Neural progenitor cell (in vitro differentiated cells): ENCODE data around the gene CBL. TPM values are rescaled to one million over a fixed set of nuclear protein-coding genes. Genes with fewer than 3 reads are reported as not detected.
A peak's percentile ranks its signal among the peaks of the same experiment; 100 is the strongest.

Source experiments
- DNase-seq: peaks from one replicate; pipeline ENCODE4 v3.0.0-alpha.2; 2016; ENCODE audit warnings: low spot score
- H2AFZ ChIP-seq: fragments of 200-600 bp; sonication (generic); replicated peaks from 2 replicates; pipeline ENCODE4 v1.6.1; 2016; ENCODE audit warnings: antibody characterized with exemption
- H3F3A ChIP-seq: fragments of 200-600 bp; sonication (generic); 2 replicates; pipeline ENCODE4 v1.6.1; 2016; ENCODE audit warnings: antibody characterized with exemption, low read depth
- H3K27ac ChIP-seq: fragments of 200-600 bp; sonication (generic); 2 replicates; pipeline ENCODE4 v1.5.1; 2016; ENCODE audit warnings: mild to moderate bottlenecking
- H3K27me3 ChIP-seq: fragments of 200-600 bp; sonication (generic); 2 replicates; pipeline ENCODE4 v1.6.1; 2016; ENCODE audit warnings: mild to moderate bottlenecking, moderate library complexity
- H3K36me3 ChIP-seq: fragments of 200-600 bp; sonication (generic); 2 replicates; pipeline ENCODE4 v1.5.1; 2016
- H3K4me1 ChIP-seq: fragments of 200-600 bp; sonication (generic); 2 replicates; pipeline ENCODE4 v1.6.1; 2016; ENCODE audit warnings: mixed run types
- H3K4me2 ChIP-seq: fragments of 200-600 bp; sonication (generic); 2 replicates; pipeline ENCODE4 v1.6.1; 2016
- H3K4me3 ChIP-seq: fragments of 200-600 bp; sonication (generic); 2 replicates; pipeline ENCODE4 v1.5.1; 2016
- H3K79me2 ChIP-seq: fragments of 200-600 bp; sonication (generic); 2 replicates; pipeline ENCODE4 v1.6.1; 2016; ENCODE audit warnings: low read depth
- H3K9ac ChIP-seq: fragments of 200-600 bp; sonication (generic); 2 replicates; pipeline ENCODE4 v1.6.1; 2016
- H3K9me3 ChIP-seq: fragments of 200-600 bp; sonication (generic); 2 replicates; pipeline ENCODE4 v1.5.1; 2016; ENCODE audit warnings: low read depth
- H4K20me1 ChIP-seq: fragments of 200-600 bp; sonication (generic); 2 replicates; pipeline ENCODE4 v1.6.1; 2016; ENCODE audit warnings: low read depth
- H3K27ac Mint-ChIP-seq: 3 replicates; pipeline ENCODE4 v1.8.0; 2021; ENCODE audit warnings: mixed read lengths
- H3K27me3 Mint-ChIP-seq: 2 replicates; pipeline ENCODE4 v1.8.0; 2022; ENCODE audit warnings: low read depth, mild to moderate bottlenecking, inconsistent platforms, moderate library complexity, mixed read lengths; ENCODE audit not compliant: insufficient read depth
- H3K36me3 Mint-ChIP-seq: 3 replicates; pipeline ENCODE4 v1.8.0; 2021; ENCODE audit warnings: mixed read lengths
- H3K4me1 Mint-ChIP-seq: 3 replicates; pipeline ENCODE4 v1.8.0; 2021; ENCODE audit warnings: mixed read lengths
- H3K4me3 Mint-ChIP-seq: 3 replicates; pipeline ENCODE4 v1.8.0; 2021; ENCODE audit warnings: mild to moderate bottlenecking, moderate library complexity, mixed read lengths
- H3K9me3 Mint-ChIP-seq: 3 replicates; pipeline ENCODE4 v1.8.0; 2020; ENCODE audit warnings: mixed read lengths
- EZH2 ChIP-seq: fragments of 200-600 bp; sonication (generic); IDR thresholded peaks from 2 replicates; pipeline ENCODE4 v1.6.1; 2017; ENCODE audit warnings: antibody characterized with exemption, mild to moderate bottlenecking, moderate library complexity
- EZH2phosphoT487 ChIP-seq: fragments of 200-600 bp; sonication (generic); IDR thresholded peaks from 2 replicates; pipeline ENCODE4 v1.6.1; 2017; ENCODE audit warnings: antibody characterized with exemption
- total RNA-seq: library from RNA; depleted of rRNA; stranded (reverse); fragments of >200 nt; gene quantifications from 2 replicates; pipeline ENCODE4 v1.2.3, GENCODE V29; 2015; ENCODE audit warnings: low replicate concordance
- TF ChIP-seq, protein P1 (sequence below): fragments of 200-600 bp; sonication (generic); IDR thresholded peaks from 2 replicates; pipeline ENCODE4 v1.5.1; 2017; ENCODE audit warnings: antibody characterized with exemption, mild to moderate bottlenecking

CBL gene
- total RNA-seq, 1 donor from 2014 or later = 20.7 TPM

DNA sequence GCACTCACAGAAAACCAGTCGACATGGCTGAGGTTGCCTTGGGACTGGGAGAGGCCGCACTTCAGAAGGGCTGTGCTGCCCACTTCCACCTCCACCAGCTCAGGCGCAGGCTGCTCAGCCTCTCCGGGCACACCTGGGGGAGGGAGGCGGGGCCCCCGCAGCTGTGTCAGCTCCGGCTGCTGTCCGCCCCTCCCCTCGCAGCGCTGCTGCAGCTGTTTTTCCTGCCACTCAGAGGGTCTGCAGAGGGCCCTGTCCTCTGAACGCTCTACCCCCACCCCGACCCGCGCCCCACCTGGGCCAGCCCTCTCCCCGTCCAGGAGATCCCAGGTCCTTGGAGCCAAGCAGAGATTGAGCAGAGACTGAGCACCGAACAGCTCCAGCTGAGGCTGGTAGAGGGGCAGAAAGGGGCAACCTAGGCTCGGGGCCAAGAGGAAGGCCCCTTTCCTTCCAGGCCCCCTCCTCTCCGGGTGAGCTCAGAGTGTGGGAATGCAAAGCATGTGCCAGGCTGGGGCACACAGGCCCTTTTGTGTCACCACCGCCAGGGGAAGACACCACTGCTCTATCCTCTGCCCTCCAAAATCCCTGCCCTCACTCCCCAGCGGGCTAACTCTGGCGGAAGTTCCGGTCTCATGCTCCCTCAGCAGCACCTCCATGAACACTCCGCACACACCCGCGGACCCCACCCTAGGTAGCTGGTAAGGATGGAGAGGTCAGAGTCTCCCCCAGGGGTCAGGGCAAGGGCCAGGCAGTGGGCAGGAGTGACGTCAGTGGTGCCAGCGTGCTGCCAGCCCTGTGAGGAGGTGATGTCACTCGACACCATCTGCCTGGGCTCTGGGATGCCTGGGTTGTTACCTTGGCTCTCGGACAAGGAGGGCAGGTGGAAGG lies 109.2 kb downstream of the CBL start:
- Histone ChIP-seq H4K20me1 (peaks cover 6% of the 10 kb centered on the region), H3K27ac (no peak overlapping the region), H3F3A (peaks cover 33% of the 10 kb centered on the region), H3K9me3 (no peaks in the 10 kb centered on the region), H3K4me3 (peak overlapping the region; percentile 74), H3K79me2 (no peaks in the 10 kb centered on the region), H3K27me3 (peaks cover 35% of the 10 kb centered on the region), H3K9ac (no peak overlapping the region), H3K4me2 (peak overlapping the region; percentile 89), H3K36me3 (no peaks in the 10 kb centered on the region), H2AFZ (peak overlapping the region; percentile 12), H3K4me1 (peaks cover 47% of the 10 kb centered on the region)
- H3K27ac Mint-ChIP-seq = no peak overlapping the region
- peak overlapping the region; percentile 79 for H3K4me3 Mint-ChIP-seq
- H3K9me3 Mint-ChIP-seq = no peaks in the 10 kb centered on the region
- no peak for TF ChIP-seq EZH2phosphoT487
- TF ChIP-seq, protein P1, sequence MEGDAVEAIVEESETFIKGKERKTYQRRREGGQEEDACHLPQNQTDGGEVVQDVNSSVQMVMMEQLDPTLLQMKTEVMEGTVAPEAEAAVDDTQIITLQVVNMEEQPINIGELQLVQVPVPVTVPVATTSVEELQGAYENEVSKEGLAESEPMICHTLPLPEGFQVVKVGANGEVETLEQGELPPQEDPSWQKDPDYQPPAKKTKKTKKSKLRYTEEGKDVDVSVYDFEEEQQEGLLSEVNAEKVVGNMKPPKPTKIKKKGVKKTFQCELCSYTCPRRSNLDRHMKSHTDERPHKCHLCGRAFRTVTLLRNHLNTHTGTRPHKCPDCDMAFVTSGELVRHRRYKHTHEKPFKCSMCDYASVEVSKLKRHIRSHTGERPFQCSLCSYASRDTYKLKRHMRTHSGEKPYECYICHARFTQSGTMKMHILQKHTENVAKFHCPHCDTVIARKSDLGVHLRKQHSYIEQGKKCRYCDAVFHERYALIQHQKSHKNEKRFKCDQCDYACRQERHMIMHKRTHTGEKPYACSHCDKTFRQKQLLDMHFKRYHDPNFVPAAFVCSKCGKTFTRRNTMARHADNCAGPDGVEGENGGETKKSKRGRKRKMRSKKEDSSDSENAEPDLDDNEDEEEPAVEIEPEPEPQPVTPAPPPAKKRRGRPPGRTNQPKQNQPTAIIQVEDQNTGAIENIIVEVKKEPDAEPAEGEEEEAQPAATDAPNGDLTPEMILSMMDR = peak; percentile 13
- no peak for TF ChIP-seq EZH2
- peaks cover 30% of the 10 kb centered on the region for H3K4me1 Mint-ChIP-seq
- peaks cover 13% of the 10 kb centered on the region for H3K27me3 Mint-ChIP-seq
- no peaks in the 10 kb centered on the region for H3K36me3 Mint-ChIP-seq
- DNase-seq = peak; percentile 61

DNA sequence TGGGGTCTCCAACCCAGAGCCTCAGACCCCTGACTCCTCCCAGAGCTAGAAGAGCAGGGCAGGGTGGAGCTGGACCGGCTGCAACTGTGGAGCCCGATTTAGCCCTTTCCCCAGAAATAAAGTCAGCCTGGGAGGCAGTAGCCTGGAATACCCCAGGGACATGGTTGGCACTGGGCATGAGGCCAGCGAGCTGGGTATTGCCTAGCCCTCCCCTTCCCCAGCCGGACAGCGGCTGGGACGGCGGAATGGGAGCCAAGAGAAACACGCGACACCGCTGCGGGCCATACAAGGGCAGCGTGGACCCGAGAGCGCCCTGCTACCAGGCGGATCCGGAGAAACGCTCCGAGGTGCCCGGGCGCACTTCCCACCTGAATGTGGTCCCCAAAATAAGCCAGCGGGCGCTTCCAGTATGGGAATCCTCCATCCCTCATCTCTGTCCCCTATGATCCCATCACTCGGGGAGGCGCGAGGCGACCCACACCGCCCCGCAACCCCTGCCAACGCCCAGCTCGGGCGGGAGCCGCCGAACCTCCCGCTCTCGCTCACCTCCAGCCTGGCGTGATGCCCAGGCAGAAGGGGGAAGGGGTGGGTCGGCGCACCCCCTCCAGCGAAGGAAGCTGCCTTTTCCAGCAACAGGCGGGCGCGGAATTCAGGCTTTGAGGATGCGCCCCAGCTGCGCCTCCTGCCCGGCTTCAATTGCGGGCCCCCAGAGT lies 110.0 kb downstream of the CBL start:
- Mint-ChIP-seq H3K9me3 (no peaks in the 10 kb centered on the region), H3K4me3 (peak overlapping the region; percentile 79), H3K27ac (no peak overlapping the region), H3K4me1 (peaks cover 30% of the 10 kb centered on the region), H3K36me3 (no peaks in the 10 kb centered on the region), H3K27me3 (peaks cover 13% of the 10 kb centered on the region)
- Histone ChIP-seq H3K9ac (no peak overlapping the region), H3K36me3 (no peaks in the 10 kb centered on the region), H3F3A (peaks cover 35% of the 10 kb centered on the region), H4K20me1 (peaks cover 6% of the 10 kb centered on the region), H3K4me1 (peaks cover 55% of the 10 kb centered on the region), H3K79me2 (no peaks in the 10 kb centered on the region), H3K27me3 (peaks cover 35% of the 10 kb centered on the region), H2AFZ (peak overlapping the region; percentile 94), H3K4me2 (peak overlapping the region; percentile 89), H3K9me3 (no peaks in the 10 kb centered on the region), H3K4me3 (peak overlapping the region; percentile 74), H3K27ac (no peak overlapping the region)
- DNase-seq = peak; percentile 34
- TF ChIP-seq, protein P1 = no peak
- TF ChIP-seq EZH2phosphoT487 (peak; percentile 79), EZH2 (peak; percentile 89)

DNA sequence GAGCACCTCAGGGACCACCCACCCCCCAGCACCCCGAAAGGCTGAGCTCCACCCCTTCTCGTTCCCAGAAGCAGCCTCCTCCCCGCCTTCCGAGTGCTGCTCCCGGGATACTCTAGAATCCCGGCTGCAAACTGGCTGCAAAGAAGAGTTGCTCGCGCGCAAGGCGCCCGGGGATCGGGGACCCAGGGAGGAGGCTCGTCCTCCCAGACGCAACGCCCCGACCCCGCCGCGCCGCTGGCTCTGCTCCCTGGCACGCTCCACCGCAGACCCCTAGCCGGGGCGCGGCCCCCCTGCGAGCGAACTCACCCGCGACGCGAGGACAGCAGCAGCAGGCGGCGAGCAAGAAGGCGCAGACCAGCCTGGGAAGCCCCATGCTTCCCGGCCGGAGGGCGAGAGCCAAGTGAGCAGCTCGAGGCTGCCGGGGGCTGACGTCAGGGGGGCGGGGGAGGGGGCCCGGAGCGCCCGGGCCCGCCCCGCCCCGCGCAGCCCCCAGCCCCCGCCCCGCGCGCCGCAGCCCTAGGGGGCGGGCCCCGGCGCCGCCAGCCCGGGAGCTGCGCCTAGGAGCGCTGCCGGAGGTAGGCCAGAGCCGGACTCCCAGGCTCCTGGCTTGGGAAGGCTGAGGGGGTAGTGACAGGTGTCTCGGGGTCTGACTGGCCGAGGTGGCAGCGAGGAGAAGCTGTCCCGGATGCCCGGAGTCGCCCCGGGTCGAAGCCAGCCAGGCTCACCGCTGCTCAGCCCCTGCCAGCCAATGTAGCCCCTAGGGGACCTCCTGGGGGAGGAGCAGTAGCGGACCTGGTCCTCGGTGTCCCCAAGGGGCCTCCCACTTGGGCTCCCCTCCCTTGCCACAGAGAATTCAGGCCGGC lies 110.8 kb downstream of the CBL start, which contains the start of gene MCAM:
MCAM (minus strand) TSS at position 402 of the 863 bp plus-strand sequence; CDS start at position 373, 29 bp downstream.
- H3K4me3 ChIP-seq = peak within 1 kb of the TSS; percentile 74
- no peak within 1 kb of the TSS for H3K27ac ChIP-seq
- DNase-seq = peak; percentile 81
- H3K79me2 ChIP-seq = no peaks in the 10 kb centered on the region
- no peaks in the 10 kb centered on the region for H3K9me3 Mint-ChIP-seq
- H2AFZ ChIP-seq = peak within 1 kb of the TSS; percentile 94
- peak within 1 kb of the TSS; percentile 89 for H3K4me2 ChIP-seq
- peaks cover 6% of the 10 kb centered on the region for H4K20me1 ChIP-seq
- H3F3A ChIP-seq = peaks cover 35% of the 10 kb centered on the region
- H3K36me3 ChIP-seq = no peaks in the 10 kb centered on the region
- H3K9ac ChIP-seq = no peak within 1 kb of the TSS
- H3K4me1 ChIP-seq = peaks cover 59% of the 10 kb centered on the region
- peaks cover 35% of the 10 kb centered on the region for H3K27me3 ChIP-seq
- H3K4me1 Mint-ChIP-seq = peaks cover 36% of the 10 kb centered on the region
- H3K27me3 Mint-ChIP-seq = peaks cover 13% of the 10 kb centered on the region
- H3K9me3 ChIP-seq = no peaks in the 10 kb centered on the region
- no peaks in the 10 kb centered on the region for H3K36me3 Mint-ChIP-seq
- peak within 1 kb of the TSS; percentile 79 for H3K4me3 Mint-ChIP-seq
- no peak within 1 kb of the TSS for H3K27ac Mint-ChIP-seq
- TF ChIP-seq EZH2phosphoT487 (peak; percentile 26), EZH2 (peak; percentile 56)
- TF ChIP-seq, protein P1 = no peak
